Activated CD4-positive, alpha-beta T cell treated with anti-CD3 and anti-CD28 coated beads, Interleukin-2, Interleukin-4, amounts not matched to agents 100 ng/mL and 50 ng/mL, durations not matched to agents 16 hours and 8 hours (primary cell): ENCODE data around the gene ZBTB20.

Source experiments
- DNase-seq: peaks from one replicate; pipeline ENCODE4 v3.0.0-alpha.2; 2020; ENCODE audit warnings: low spot score

Gene ZBTB20

GRCh38 chr3:114329823-114330222 is 817.3 kb downstream of the ZBTB20 start:
- DNase-seq = no peak

- DNase-seq = no peak
Observed at GRCh38 chr3:114328345-114328744, 818.7 kb downstream of the ZBTB20 start.

DNA sequence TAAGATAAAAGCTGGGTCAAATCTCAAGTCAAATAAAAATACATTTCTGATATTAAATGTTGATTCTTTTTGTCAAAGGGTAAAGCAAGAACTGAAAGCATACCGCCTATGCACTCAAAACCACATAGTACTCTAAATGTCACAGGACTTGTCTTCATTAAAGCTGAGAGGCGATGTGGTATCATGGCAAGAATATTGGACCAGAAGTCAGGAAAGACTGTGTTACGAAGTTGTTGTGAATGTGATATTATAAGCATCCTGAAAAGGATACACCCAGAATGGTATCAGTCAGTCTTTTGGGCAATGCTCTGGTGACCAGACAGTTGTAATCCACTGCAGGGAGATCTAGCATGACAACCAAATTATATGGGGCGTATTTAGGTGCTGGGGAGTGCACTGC is 819.4 kb downstream of the ZBTB20 start:
- DNase-seq = no peak

DNA sequence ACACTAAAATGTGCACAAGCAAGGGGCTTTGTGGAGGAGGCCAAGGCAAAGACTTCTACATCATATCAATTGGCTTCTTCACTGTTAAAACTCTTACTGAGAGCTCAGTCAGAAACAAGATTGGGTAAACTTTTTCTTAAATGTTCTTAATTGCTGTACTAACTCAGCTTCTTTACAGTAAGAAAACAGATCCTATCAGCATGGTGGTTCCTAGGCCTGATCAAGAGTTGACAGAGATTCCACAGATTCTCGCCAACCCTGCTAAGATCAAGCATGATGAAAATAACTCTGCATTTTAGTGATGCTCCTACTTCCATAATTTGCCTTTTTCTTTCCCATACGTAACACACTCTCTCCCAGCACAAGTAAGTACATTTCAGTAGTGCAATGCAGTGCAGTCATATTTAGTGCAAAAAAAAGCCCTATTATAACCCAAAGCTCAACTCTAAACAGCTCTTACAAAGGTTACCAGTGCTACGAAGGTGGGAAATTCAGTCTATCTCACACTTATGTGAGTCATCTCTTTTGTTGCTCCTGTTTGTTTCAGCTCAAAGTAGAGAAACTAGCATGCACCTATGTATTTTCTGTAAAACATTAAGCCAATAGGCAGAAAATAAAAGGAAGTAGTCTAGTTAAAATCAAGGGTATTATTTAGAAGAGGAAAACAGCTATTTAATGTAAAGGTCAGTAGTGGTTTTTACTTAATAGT is 823.4 kb downstream of the ZBTB20 start:
- no peak for DNase-seq

- no peak for DNase-seq
Observed at GRCh38 chr3:114320246-114320645, 826.8 kb downstream of the ZBTB20 start.

- no peak for DNase-seq
Observed at GRCh38 chr3:114319453-114319852, 827.6 kb downstream of the ZBTB20 start.

DNA sequence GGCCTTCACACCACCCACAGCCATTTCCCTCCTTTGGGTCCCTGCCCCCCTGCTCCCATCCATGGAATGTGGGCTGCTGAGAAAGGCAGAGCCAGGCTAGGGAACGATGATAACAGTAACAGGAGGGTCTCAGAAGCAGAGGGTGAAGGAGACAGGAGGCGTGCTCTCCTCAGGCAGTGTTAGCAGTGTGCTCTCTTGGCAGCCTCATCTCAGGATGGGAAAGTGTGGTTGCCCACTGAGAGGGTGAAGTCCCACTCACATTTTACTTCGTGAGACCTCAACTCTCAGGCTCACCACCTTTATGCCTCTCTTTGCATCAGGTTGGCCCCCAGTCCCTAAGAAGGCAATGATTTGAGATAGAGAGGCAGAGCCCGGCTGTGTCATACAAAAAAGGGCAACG is 828.8 kb downstream of the ZBTB20 start:
- no peak for DNase-seq

GRCh38 chr3:114314282-114314681 is 832.8 kb downstream of the ZBTB20 start:
- no peak for DNase-seq

GRCh38 chr3:114313426-114313825 is 833.7 kb downstream of the ZBTB20 start:
- no peak for DNase-seq

DNA sequence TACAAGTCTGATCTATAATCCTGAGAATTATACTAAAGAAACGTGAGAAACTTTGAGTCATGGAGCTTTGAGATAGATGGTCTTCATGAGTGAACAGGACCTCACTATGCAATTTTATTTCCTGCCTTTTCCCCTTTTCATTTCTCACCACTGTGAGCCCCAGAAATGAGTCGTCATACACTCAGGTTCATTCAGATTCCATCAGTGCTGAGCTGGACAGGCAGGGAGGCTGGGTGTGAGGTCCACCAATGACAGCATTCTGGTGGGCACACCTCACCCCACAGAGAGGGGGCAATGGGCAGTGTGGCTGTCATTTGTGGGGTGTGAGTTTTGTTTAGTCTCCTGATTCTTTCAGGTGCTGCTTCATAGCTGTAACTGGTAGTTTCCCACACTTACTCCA is 836.4 kb downstream of the ZBTB20 start:
- DNase-seq = no peak

GRCh38 chr3:114308830-114309229 is 838.3 kb downstream of the ZBTB20 start:
- peak; percentile 75 for DNase-seq

DNA sequence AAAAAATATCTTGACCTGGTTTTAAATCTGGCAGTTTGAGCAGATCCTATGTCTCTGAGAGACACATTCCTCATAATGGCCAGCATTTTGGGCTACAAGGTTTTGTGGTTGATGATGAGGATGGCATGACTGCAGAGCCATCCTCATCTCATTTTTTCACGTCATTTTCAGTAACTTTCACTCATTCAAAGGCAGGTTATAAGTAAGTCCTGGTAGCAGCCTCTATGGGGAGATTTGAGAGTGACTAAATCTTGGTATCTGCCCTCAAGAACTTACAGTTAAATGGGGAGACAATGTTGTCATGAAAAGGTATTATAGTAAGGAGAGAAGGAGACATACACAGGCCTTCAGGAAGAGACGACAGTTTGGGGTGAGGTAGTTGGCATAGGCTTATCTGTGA is 838.7 kb downstream of the ZBTB20 start:
- DNase-seq = no peak

DNA sequence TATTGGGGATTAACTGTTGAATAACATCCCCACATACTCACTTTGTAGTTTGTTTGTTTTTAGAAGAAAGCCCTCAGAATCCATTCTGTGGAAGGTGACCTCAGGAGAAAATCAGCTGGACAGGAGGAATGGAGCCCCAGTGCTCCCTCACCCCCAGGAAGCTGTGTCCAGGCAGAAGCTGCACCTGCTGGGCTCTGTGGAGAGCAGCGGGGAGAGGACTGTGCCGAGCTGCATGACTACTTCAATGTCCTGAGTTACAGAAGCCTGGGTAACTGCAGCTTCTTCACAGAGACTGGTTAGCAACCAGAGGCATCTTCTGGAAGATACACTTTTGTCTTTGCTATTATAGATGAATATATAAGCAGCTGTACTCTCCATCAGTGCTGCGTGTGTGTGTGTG is 839.3 kb downstream of the ZBTB20 start:
- DNase-seq = no peak

- DNase-seq = no peak
Observed at GRCh38 chr3:114307222-114307830, 839.8 kb downstream of the ZBTB20 start.

DNA sequence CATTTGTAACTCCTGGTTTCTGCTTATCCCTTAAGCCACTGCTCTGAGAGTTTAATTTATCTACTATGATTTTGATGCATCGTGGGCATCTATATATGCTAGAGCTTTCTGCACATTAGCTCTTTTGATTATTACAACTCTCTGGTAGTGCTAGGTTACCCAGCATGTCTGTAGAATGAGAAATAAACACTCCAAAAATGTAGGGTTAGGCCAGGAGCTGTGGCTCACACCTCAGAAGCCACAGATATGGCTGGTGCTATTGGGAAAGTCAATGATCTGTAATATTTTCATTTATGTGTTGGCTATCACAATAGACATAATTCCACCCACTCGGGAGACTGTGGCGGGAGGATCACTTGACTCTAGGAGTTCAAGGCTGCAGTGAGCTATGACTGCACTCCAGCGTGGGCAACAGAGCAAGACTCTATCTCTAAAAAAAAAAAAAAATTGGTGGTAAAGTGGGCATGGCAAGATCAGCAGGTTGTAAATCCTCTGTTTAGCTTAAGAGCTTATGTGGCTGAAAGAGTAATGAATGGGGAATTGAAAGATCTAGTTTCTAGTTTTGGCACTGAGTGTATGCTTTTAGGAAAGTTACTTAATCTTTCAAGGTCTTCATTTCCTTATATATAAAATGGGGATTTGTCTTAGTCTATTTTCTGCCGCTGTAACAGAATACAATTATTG is 847.0 kb downstream of the ZBTB20 start:
- no peak for DNase-seq

GRCh38 chr3:114299421-114299820 is 847.7 kb downstream of the ZBTB20 start:
- no peak for DNase-seq

- DNase-seq = no peak
Observed at GRCh38 chr3:114295946-114296345, 851.1 kb downstream of the ZBTB20 start.

- DNase-seq = no peak
Observed at GRCh38 chr3:114294940-114295480, 852.1 kb downstream of the ZBTB20 start.

- DNase-seq = no peak
Observed at GRCh38 chr3:114293838-114294535, 853.1 kb downstream of the ZBTB20 start, which contains the start of gene TIGIT. Gene TIGIT (plus strand): TSS chr3:114294028. CDS start chr3:114294062, 34 bp downstream.

DNA sequence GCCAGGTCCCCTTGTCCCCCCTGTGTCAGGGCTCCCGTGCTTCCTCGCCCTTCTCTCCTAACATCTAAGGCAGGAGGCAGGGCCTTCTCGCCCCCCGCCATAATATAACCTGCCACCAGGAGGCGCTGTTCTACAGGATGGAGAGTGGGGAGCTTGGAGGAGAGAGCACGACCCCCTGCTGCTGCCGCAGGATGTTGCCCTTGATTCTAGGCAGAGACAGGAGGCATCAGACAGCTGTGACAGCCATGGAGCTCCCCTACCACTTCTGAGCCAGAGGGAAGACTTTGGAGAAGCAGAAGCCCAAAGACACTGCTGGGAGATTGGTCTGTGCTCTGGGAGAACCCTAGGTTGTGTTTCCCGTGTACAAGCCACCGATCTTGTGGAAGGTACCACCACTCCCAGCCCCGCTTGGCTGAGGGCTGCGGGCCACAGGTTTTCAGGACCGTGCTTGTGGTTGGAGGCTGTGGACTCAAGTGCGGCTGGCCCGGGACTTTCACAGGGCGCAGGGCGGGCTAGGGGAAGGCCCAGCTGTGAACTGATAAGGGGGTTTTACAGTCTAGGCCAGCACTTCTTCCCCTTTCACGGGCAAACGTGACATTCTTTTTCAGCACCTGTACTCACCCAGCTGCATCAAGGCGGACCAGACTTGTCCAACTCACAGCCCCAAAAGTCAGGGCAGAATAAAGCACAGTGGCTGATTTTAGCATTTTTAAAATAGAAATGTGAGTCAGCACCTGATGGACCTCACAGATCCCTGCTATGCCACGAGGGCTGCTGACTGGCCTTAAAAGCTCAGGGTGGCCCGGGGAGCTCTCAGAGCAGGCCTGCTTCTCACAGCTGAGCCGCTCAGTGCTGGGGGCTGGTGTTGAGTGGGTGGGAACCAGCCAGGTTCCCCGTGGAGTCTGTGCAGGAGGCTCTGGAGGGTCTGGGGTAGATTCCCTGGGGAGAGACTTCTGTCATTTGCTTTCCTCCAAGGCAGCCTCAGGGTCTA is 855.9 kb downstream of the ZBTB20 start:
- peak; percentile 94 for DNase-seq

- DNase-seq = no peak
Observed at GRCh38 chr3:114286266-114286665, 860.8 kb downstream of the ZBTB20 start.
